NCI-H69 (cell line): ENCODE results near the gene MRPL57.
"Not testable (repeated sequence)": the region's sequence is repeated elsewhere in the genome, so short reads cannot be mapped to it uniquely, and the experiment has no call there.

Experiments
- DNase-seq: peaks from one replicate; lab custom pipeline; 2025; lab: John Stamatoyannopoulos, UW

Gene MRPL57

DNA sequence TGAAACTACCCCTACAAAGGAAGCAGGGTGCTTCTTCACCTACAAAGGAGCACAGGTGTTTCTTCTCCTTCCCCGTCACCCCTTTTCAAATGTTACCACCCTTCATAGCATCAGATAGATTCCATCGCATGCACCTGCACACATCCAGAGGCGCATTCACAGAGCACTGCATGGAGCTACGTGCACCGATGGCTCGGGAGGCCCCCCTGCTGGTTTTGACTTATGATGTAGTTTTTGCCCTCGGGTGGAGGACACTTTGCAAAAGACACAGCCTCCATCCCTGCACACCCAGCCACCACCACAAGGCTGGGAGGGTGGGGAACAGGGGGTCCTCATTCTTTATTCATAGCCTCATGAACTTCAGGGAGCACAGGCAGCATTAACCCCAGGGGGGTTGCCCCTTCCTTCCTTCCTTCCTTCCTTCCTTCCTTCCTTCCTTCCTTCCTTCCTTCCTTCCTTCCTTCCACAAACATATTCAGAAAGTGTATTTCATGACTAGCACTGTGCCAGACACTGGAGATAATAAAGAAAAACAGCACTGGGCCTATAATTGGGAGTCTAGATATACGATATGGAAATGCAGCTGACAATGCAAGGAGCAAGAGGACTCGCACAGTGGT, 21.3 kb downstream of the MRPL57 start:
- not testable (repeated sequence) for DNase-seq

DNA sequence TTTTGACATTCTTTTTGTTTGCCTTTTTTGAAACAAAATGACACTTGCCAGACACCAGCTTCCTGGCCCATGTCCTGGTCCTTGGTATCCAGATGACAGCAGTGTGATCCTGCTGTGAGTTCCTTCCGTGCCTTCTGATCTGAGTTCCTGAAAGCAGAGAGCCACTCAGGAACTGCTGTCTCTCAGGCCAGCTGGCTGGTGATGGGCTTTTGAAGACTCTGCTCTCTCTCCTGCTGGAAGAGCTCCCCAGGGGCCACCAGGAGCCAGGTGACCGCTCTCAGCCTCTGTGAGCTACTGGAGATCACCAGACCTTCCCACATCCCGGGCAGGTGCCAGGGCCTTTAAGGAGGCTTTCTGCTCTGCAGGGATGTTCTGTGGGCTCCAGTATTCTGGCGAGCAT, 21.9 kb downstream of the MRPL57 start:
- not testable (repeated sequence) for DNase-seq

DNA sequence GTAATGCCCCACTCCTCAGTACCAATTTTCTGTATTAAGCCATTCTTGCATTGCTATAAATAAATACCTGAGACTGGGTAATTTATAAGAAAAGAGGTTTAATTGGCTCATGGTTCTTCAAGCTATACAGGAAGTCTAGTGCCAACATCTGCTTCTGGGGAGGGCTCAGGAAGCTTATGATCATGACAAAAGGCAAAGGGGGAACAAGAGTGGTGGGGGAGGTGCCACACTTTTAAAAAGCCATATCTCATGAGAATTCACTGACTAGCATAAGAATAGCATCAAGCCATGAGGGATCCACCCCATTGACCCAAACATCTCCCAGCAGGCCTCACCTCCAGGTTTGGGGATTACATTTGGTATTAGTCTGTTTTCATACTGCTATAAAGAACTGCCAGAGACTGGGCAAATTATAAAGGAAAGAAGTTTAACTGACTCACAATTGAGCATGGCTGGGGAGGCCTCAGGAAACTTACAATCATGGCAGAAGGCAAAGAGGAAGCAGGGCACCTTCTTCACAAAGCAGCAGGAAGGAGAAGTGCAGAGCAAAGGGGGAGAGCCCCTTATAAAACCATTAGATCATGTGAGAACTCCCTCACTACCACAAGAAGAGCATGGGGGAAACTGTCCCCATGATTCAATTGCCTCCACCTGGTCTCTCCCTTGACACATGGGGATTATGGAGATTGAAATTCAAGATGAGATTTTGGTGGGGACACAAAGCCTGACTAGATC, 25.2 kb downstream of the MRPL57 start:
- not testable (repeated sequence) for DNase-seq

DNA sequence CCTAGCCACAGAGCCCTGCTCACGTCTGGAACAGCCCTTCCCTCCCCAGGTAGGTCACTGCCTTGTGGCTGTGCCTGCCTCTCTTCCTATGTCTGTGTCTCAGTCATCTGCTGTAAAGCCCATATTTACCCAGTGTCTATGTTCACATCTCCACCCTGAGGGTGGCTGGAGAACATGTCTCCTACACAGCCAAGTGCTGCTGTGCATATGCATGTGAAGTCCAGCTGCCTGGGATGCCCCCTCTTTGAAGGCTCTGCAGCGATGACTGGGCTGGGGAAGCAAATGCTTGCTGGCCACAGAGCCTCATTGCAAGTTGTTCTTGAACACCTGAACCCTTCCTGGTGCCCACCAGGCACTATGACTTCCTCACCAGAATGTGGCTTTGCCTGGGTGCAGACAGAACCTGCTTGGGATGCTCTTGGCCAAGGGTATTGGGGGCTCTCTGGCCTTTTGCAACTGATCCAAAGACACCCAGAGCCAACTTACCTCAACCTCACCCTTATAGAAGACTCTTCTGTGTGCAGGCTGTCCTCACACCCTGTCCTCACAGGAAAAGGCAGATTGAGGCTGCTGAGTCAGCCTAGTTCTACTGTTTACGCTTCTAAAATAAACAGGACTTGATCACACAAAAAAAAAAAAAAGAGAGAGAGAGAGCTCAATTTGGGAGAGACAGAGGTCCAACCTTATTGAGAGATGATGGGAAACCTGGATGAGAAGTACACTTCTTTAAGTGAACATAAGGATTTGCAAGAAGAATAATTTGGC, 26.5 kb downstream of the MRPL57 start:
- no peak for DNase-seq

DNA sequence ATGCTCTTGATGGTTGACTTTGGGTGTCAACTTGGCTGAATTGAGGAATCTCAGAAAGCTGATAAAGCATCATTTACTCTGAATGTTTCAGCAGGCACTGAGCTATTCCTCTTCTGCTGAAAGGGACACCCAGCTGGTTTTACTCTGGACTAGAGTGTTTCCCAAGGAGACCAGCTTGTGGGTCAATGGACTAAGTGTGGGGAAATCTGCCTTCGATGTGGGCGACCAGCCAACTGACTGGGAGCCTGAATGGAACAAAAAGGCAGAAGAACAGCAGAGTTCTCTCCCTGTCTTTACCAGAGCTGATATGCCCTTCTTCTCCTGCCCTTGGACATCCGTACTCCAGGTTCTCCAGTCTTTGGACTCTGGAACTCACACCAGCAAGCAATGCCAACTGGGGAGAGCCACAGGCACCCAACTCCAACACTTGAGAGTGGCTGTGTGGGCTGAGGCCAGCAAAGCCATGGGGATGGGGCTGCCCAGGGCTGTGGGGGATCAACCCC, 32.2 kb downstream of the MRPL57 start:
- DNase-seq = no peak

DNA sequence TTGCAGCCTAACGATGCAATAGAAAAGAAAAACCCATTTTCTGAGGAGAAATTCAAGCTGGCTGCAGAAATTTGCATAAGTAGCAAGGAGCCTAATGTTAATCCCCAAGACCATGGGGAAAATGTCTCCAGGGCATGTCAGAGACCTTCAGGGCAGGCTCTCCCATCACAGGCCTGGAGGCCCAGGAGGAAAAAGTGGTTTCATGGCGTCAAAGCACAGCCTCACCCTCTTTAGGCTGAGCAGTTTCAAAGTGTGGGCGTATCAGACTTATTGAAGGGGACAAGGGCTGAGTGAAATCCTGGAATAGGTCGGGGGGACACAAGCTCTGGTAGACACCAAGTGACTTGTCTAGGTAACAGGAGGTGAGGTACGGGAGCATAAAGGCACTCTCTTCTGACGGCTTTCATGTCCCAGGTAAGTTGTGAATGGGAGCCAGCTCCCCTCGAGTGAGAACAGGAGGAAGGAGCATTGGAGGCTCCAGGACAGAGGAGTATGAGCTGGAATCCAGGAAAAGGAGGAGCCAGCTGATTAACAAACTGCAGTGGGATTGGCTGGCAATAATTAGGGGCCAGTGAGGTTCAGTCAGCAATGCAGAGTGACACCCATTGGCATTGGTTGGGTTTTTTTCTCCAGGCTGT, 35.8 kb downstream of the MRPL57 start:
- DNase-seq = no peak

DNA sequence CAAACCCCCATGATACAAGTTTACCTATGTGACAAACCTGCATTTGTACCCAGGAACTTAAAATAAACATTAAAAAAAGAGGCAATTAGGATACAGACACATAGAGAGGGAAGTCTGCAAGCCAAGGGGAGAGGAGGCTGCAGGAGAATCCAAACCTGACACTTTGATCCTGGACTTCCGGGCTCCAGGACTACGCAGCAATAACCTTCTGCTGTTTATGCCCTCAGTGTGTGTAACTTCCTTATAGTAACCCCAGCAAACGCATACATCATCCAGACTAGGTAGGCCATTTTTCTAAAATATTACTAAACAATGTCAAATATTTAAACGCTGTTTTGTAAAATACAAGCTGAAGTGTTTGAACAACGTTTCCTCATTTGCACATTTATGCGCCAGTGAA, 39.0 kb downstream of the MRPL57 start:
- DNase-seq = not testable (repeated sequence)

DNA sequence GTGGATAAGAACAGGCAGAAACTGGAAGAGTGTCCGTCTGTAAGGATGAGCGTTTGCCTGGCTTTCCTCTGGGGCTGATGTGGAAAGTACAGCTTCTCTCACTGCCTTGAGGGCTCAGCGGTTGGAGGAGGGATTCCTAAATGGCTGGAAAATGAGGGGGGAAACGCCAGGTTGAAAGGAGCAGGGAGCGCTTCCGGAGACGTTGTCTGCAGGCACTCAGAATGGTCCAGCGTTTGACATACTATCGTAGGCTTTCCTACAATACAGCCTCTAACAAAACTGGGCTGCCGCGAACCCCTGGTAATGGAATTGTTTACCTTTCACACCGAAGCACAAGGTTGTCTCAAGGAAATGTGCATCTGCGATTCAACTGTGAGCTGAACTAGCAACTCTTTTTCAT, 39.9 kb downstream of the MRPL57 start:
- DNase-seq = peak; percentile 11

DNA sequence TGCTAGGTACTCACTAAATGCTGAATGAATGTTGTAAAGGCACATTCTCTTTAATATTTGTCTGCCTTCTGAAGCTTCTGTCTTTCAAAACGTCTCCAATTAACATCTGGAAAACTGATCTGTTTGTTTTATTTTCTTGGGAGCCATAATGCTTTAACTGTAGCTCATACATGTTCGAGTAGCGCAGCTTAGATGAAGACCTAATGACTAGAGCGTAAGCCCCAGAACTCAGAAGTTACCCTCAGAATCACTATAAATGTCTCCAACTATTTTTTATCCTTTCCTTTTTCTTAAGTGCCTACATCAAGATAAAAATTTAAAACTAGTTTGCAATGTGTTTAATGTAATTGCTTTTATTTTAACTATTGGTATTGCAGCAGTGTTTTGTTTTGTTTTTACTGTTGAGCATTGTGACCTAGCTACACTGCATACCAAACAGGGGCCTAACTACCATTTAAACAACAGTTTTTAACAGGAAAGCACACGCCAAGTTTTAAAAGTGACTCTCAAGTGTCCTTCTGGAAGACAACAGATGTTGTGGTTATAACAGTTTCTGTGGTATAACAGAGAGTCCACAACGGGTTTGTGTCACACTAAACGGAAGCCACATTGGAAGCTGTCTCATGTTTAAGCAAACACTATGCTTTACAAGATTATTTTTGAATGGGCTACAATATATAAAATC, 42.0 kb downstream of the MRPL57 start:
- no peak for DNase-seq

DNA sequence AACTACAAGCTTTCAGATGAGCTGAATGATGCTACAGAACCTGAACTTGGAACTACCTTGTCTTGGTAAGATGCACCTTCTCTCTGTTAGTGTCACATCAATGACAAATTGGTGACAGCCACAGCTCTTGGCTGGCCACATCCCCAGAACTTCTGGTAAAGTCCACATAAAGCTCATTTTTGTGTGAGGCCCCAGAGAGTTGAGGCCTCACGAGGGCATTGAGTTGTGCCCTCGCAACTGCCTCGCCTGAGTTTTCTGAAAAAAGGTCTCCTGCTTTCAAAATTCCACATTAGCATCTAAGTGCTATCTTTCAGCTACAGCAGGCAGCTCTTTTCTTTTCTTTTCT, 42.6 kb downstream of the MRPL57 start:
- DNase-seq = no peak

DNA sequence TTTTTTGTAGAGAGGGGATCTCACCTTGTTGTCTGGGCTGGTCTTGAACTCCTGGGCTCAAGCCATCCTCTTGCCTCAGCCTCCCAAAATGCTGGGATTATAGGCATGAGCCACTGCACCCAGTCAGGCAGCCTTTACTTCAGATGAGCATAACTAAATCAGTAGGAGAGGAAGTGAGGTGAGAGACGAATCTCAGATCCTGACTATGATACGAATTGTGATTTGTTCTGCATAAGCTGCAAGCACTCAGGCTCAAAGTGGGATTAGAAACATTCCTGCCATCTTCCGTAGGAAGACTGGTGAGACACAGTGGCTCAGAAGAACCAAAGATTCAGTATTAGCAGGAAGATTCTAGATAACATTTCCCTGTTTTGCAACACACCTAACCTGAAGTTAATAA, 43.3 kb downstream of the MRPL57 start:
- DNase-seq = not testable (repeated sequence)

DNA sequence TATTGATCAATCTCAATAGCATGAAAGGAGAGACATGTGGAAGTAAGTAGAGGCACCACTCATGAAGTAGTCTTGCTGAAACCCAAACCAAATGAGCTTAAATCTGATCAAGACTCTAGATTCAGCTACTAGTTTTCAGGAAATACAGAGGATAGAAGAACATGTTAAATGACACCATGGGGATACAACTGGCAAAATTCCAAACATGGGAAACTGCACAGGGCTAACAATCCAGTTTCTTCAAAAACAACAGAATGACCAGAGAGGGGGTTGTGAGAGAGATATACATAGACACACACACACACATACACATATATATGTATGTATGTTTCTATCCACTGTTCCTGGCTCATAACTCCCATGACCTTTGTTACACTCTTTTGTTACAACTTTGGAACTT, 44.8 kb downstream of the MRPL57 start:
- no peak for DNase-seq

DNA sequence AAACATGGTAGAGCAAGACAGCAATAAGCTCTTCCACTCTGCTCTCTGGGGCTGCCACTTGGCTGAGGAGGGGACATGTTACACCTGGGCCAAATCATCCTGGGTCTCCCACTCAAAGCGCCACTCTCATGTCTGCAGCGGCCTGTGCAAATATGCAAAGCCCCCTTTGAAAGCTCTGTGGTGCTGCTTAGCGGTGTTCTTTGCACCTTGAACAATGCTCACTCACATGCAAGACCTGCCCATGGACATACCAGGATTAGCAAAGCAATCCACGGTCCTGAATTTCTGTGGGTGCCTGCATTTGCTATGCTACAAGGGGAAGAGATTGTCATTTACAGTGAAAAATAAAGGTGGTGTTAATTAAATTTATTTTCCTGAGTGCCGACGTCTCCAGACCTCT, 48.6 kb downstream of the MRPL57 start:
- no peak for DNase-seq

DNA sequence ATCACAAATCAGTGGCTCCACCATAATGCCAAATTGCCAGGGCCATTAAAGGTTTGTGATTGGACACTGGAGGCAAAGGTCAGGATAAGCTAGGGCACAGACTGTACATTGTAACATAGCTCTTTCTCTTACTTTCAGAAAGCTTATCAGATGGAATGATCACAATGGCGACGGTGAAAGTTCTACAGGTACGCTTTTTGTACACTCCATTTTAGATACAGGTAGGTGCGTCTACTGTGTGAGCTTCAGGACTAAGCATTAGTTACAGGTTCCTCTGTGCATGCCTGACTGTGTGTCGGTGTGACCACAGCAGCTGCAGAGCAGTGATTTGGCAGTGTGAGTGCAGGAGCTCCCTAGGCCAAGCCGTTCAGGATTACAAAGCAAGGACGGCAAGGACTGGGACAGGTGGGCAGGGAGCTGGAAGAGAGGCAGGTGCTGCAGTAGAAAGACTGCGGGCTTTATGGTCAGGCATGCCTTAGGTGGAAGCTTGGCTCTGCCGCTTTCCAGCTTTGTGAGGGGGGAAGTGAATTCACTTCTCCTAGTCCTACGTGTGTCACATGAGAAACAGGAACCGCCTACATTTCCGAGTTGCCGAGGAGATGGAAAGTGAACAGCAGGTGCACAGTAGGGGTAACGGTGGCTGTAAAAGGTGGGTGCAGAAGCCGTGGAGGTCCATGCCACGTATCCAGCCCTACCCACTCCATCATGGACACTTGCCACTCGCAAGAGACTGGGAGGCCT, 49.6 kb downstream of the MRPL57 start:
- no peak for DNase-seq

DNA sequence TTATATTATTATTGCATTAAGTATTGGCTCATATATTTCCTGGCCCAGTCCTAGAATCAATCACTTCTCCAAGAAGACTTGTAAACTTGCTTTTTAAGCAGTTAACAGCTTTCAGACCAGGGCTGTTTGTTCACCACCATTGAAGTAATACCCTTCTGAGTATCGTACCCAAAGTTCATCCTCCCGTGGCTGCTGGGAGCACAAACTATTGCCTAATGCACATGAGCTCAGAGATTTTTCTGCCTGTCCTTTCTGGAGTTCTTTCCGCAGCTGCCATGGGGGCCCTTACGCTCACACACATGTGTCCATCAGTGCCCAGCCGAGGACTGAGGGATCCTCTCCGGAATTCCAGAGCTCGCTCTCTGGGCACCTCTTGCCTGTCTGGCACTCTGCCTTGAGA, 51.5 kb downstream of the MRPL57 start:
- DNase-seq = no peak
